Gastroesophageal sphincter (tissue), 3 donors: ENCODE measurements around the gene RCOR3.

ENCODE experiments used
- POLR2A ChIP-seq, 2 donors: fragments of 450-650 bp; IDR thresholded peaks; one replicate each; pipeline ENCODE4 v1.6.1; 2017; ENCODE audit warnings: antibody characterized with exemption in 2 of 2, mild to moderate bottlenecking in 2 of 2, moderate library complexity in 1 of 2
- TF ChIP-seq, protein P1 (sequence below), 4 experiments: fragments of 200-600 bp in 2 of 4; fragments of 450-650 bp in 2 of 4; sonication (generic) in 1 of 4; IDR thresholded peaks; one replicate each; pipeline ENCODE4 v1.5.1; 2017 to 2019; ENCODE audit warnings: antibody characterized with exemption in 4 of 4, mild to moderate bottlenecking in 2 of 4, moderate library complexity in 2 of 4

DNA sequence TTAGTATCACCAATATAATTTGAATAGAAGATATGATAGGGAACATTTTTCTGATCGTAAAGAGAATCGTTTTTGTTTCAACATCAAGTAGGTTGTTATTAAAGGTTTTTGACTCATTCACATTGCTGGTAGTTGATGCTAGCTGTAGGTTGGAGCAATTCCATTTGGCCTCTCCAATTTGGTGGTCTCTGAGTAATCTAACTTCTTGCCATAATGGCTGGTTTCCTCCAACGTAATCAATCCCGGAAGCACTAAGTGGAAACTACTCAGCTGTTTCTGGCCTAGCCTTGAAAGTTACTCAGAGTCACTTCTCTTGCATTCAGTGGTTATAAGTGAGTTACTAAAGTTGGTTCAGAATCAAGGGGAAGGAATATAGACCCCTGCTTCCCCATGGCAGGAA, 26.0 kb downstream of the RCOR3 start:
- TF ChIP-seq, protein P1, sequence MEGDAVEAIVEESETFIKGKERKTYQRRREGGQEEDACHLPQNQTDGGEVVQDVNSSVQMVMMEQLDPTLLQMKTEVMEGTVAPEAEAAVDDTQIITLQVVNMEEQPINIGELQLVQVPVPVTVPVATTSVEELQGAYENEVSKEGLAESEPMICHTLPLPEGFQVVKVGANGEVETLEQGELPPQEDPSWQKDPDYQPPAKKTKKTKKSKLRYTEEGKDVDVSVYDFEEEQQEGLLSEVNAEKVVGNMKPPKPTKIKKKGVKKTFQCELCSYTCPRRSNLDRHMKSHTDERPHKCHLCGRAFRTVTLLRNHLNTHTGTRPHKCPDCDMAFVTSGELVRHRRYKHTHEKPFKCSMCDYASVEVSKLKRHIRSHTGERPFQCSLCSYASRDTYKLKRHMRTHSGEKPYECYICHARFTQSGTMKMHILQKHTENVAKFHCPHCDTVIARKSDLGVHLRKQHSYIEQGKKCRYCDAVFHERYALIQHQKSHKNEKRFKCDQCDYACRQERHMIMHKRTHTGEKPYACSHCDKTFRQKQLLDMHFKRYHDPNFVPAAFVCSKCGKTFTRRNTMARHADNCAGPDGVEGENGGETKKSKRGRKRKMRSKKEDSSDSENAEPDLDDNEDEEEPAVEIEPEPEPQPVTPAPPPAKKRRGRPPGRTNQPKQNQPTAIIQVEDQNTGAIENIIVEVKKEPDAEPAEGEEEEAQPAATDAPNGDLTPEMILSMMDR (IDR thresholded peaks at IDR 0.05) = no peak
- TF ChIP-seq POLR2A (IDR thresholded peaks at IDR 0.05) = no peak
